Measurements from ENCODE around the gene RAX2. TPM values are rescaled to one million over a fixed set of nuclear protein-coding genes. Genes with fewer than 3 reads are reported as not detected.

Gene RAX2
- total RNA-seq, 1 experiment from 2014 or later: not detected

- peaks cover 11% of the 10 kb centered on the region for H3K36me3 Mint-ChIP-seq (ENCODE audit: insufficient read depth, unreplicated experiment)
- intact Hi-C loops (cut with micrococcal nuclease; ENCODE audit: unreplicated experiment): no loop called here
- no peak for TF ChIP-seq CTCF (IDR thresholded peaks at IDR 0.05; ENCODE audit: insufficient read depth in 1 of 2, low read depth in 1 of 2, low read length in 1 of 2, severe bottlenecking in 1 of 2, unreplicated experiment in 1 of 2)
- H3K27me3 Mint-ChIP-seq (ENCODE audit: insufficient read depth, unreplicated experiment): no peaks in the 10 kb centered on the region
- no peak overlapping the region for H3K4me3 Mint-ChIP-seq (ENCODE audit: unreplicated experiment)
- peaks cover 2% of the 10 kb centered on the region for H3K36me3 ChIP-seq (ENCODE audit: control insufficient read depth, insufficient read depth, low read length)
- H3K4me1 Mint-ChIP-seq (ENCODE audit: low read depth, unreplicated experiment): no peaks in the 10 kb centered on the region
- no peak overlapping the region for H3K4me3 ChIP-seq (ENCODE audit: low read depth, low read length)
- H3K9me3 ChIP-seq: no peaks in the 10 kb centered on the region
- POLR2A ChIA-PET: no interaction called here
- no peak overlapping the region for H3K27ac Mint-ChIP-seq (ENCODE audit: unreplicated experiment)
- H3K9me3 Mint-ChIP-seq (ENCODE audit: unreplicated experiment): no peaks in the 10 kb centered on the region
- no TSS peak for BruUV-seq (replicated peaks)
- DNase-seq: no peak
- H3K27me3 ChIP-seq (replicated peaks; ENCODE audit: control insufficient read depth, insufficient read depth, low read length): no peaks in the 10 kb centered on the region
- H3K4me1 ChIP-seq: no peaks in the 10 kb centered on the region
- CTCF ChIA-PET: no interaction called here
Measured at GRCh38 chr19:3769494-3769893, 2.5 kb downstream of the RAX2 start.

GRCh38 chr19:3768748-3769099 is 3.3 kb downstream of the RAX2 start:
- Mint-ChIP-seq H3K9me3 (ENCODE audit: unreplicated experiment) (no peaks in the 10 kb centered on the region), H3K4me3 (ENCODE audit: unreplicated experiment) (no peak overlapping the region)

GRCh38 chr19:3768015-3768747 is 3.8 kb downstream of the RAX2 start:
- no peaks in the 10 kb centered on the region for H3K27me3 ChIP-seq (replicated peaks; ENCODE audit: control insufficient read depth, insufficient read depth, low read length)
- intact Hi-C loops (cut with micrococcal nuclease; ENCODE audit: unreplicated experiment): no loop called here
- ChIA-PET POLR2A (no interaction called here), CTCF (no interaction called here)
- Mint-ChIP-seq H3K36me3 (ENCODE audit: insufficient read depth, unreplicated experiment) (peaks cover 11% of the 10 kb centered on the region), H3K9me3 (ENCODE audit: unreplicated experiment) (no peaks in the 10 kb centered on the region), H3K27me3 (ENCODE audit: insufficient read depth, unreplicated experiment) (no peaks in the 10 kb centered on the region), H3K27ac (ENCODE audit: unreplicated experiment) (no peak overlapping the region), H3K4me3 (ENCODE audit: unreplicated experiment) (no peak overlapping the region), H3K4me1 (ENCODE audit: low read depth, unreplicated experiment) (no peaks in the 10 kb centered on the region)
- BruUV-seq (replicated peaks): no TSS peak
- no peak overlapping the region for H3K4me3 ChIP-seq (ENCODE audit: low read depth, low read length)
- TF ChIP-seq CTCF (IDR thresholded peaks at IDR 0.05; ENCODE audit: insufficient read depth in 1 of 2, low read depth in 1 of 2, low read length in 1 of 2, severe bottlenecking in 1 of 2, unreplicated experiment in 1 of 2): no peak
- H3K4me1 ChIP-seq: peaks cover 2% of the 10 kb centered on the region; the same call in 1 of the 2 replicates
- peaks cover 2% of the 10 kb centered on the region for H3K36me3 ChIP-seq (ENCODE audit: control insufficient read depth, insufficient read depth, low read length)
- H3K9me3 ChIP-seq: no peaks in the 10 kb centered on the region
- DNase-seq: no peak

More at GRCh38 chr19:3768748-3769099, 3.3 kb downstream of the RAX2 start:
- POLR2A ChIA-PET: no interaction called here
- intact Hi-C loops (cut with micrococcal nuclease; ENCODE audit: unreplicated experiment): no loop called here
- BruUV-seq (replicated peaks): no TSS peak
- peaks cover 2% of the 10 kb centered on the region for H3K36me3 ChIP-seq (ENCODE audit: control insufficient read depth, insufficient read depth, low read length)
- no peaks in the 10 kb centered on the region for H3K4me1 ChIP-seq
- Mint-ChIP-seq H3K36me3 (ENCODE audit: insufficient read depth, unreplicated experiment) (peaks cover 11% of the 10 kb centered on the region), H3K27me3 (ENCODE audit: insufficient read depth, unreplicated experiment) (no peaks in the 10 kb centered on the region), H3K4me1 (ENCODE audit: low read depth, unreplicated experiment) (no peaks in the 10 kb centered on the region), H3K27ac (ENCODE audit: unreplicated experiment) (no peak overlapping the region)
- no peak overlapping the region for H3K4me3 ChIP-seq (ENCODE audit: low read depth, low read length)
- no peaks in the 10 kb centered on the region for H3K27me3 ChIP-seq (replicated peaks; ENCODE audit: control insufficient read depth, insufficient read depth, low read length)
- TF ChIP-seq CTCF (IDR thresholded peaks at IDR 0.05; ENCODE audit: insufficient read depth in 1 of 2, low read depth in 1 of 2, low read length in 1 of 2, severe bottlenecking in 1 of 2, unreplicated experiment in 1 of 2): no peak
- CTCF ChIA-PET: no interaction called here
- H3K9me3 ChIP-seq: no peaks in the 10 kb centered on the region
- DNase-seq: no peak

All from Caco-2 (cell line).